Esophagus squamous epithelium (tissue), 5 donors: ENCODE data around the gene SNCAIP. TPM values are rescaled to one million over a fixed set of nuclear protein-coding genes. Genes with fewer than 3 reads are reported as not detected.

Experiments used
- DNase-seq: peaks from one replicate; lab custom pipeline; 2025; lab: John Stamatoyannopoulos, UW
- H3K27ac ChIP-seq, 4 donors: fragments of 200-600 bp; sonication (generic); one replicate each; pipeline ENCODE4 v1.5.1; 2016 to 2019; ENCODE audit warnings: mild to moderate bottlenecking in 1 of 4
- H3K27me3 ChIP-seq, 4 donors: fragments of 200-600 bp; sonication (generic); 1 replicate in 3 of 4; 2 replicates in 1 of 4; pipeline versions ENCODE4 v1.5.1 to v1.6.0; 2017 to 2021; ENCODE audit warnings: antibody characterized with exemption in 1 of 4
- H3K36me3 ChIP-seq, 3 donors: fragments of 200-600 bp; sonication (generic); one replicate each; pipeline ENCODE4 v1.5.1; 2016 to 2019
- H3K4me1 ChIP-seq, 3 donors: fragments of 200-600 bp; sonication (generic); one replicate each; pipeline ENCODE4 v1.5.1; 2017 to 2019
- H3K4me3 ChIP-seq, 4 donors: fragments of 200-600 bp; sonication (generic); 1 replicate in 3 of 4; 2 replicates in 1 of 4; pipeline ENCODE4 v1.5.1; 2016 to 2019; ENCODE audit warnings: mild to moderate bottlenecking in 2 of 4, moderate library complexity in 1 of 4
- H3K9me3 ChIP-seq, 3 donors: fragments of 200-600 bp; sonication (generic); one replicate each; pipeline ENCODE4 v1.5.1; 2016 to 2019
- POLR2A ChIP-seq, 4 donors: fragments of 450-650 bp; IDR thresholded peaks; one replicate each; pipeline ENCODE4 v1.6.1; 2017; ENCODE audit warnings: antibody characterized with exemption in 4 of 4, mild to moderate bottlenecking in 4 of 4, moderate library complexity in 3 of 4
- WGBS, 2 donors: methylation state at CpG; one replicate each; pipeline ENCODE4 v1.1.5; 2018; 5-methylcytosine and 5-hydroxymethylcytosine counted together
- intact Hi-C: fragments of 100-400 bp; cut with DNase I; formaldehyde crosslinking; loops from one replicate; pipeline ENCODE4 v1.15.0; 2022
- total RNA-seq, 4 donors: library from RNA; depleted of rRNA; stranded (reverse); fragments of >200 nt; gene quantifications; one replicate each; pipeline ENCODE4 v1.1.0, GENCODE V29; 2016
- TF ChIP-seq, protein P1 (sequence below), 6 experiments: fragments of 450-650 bp in 4 of 6; fragments of 200-600 bp in 2 of 6; sonication (generic) in 2 of 6; IDR thresholded peaks; one replicate each; pipeline ENCODE4 v1.5.1; 2016 to 2019; ENCODE audit warnings: antibody characterized with exemption in 6 of 6, mild to moderate bottlenecking in 4 of 6, moderate library complexity in 4 of 6
- donor health status: DM: yes; HTN: yes; CAD: no.

Gene SNCAIP
- total RNA-seq, 4 donors from 2014 or later: 0.48 to 3.3 (median 2.3) TPM

DNA sequence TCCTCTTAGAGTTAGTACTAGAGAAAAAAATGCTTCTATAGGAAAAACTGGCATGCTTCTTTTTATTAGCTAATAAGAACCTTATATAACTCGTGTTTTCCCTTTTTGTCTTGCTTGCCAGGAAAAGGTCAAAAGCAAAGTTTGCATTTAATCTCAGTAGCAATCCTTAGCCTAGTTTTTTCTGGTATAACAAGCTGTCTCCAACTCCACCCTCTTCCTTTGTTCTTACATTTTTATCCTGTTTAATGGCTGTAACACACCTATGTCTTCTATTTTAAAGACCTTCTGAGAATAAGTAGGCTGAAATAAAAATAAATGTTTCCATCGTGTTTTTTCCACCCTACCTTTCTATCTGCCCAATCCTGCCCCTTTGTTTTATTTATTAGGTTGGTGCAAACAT, 158.3 kb downstream of the SNCAIP start:
- TF ChIP-seq, protein P1, sequence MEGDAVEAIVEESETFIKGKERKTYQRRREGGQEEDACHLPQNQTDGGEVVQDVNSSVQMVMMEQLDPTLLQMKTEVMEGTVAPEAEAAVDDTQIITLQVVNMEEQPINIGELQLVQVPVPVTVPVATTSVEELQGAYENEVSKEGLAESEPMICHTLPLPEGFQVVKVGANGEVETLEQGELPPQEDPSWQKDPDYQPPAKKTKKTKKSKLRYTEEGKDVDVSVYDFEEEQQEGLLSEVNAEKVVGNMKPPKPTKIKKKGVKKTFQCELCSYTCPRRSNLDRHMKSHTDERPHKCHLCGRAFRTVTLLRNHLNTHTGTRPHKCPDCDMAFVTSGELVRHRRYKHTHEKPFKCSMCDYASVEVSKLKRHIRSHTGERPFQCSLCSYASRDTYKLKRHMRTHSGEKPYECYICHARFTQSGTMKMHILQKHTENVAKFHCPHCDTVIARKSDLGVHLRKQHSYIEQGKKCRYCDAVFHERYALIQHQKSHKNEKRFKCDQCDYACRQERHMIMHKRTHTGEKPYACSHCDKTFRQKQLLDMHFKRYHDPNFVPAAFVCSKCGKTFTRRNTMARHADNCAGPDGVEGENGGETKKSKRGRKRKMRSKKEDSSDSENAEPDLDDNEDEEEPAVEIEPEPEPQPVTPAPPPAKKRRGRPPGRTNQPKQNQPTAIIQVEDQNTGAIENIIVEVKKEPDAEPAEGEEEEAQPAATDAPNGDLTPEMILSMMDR (IDR thresholded peaks at IDR 0.05): no peak
- no peak for TF ChIP-seq POLR2A (IDR thresholded peaks at IDR 0.05)
- no peak for DNase-seq

DNA sequence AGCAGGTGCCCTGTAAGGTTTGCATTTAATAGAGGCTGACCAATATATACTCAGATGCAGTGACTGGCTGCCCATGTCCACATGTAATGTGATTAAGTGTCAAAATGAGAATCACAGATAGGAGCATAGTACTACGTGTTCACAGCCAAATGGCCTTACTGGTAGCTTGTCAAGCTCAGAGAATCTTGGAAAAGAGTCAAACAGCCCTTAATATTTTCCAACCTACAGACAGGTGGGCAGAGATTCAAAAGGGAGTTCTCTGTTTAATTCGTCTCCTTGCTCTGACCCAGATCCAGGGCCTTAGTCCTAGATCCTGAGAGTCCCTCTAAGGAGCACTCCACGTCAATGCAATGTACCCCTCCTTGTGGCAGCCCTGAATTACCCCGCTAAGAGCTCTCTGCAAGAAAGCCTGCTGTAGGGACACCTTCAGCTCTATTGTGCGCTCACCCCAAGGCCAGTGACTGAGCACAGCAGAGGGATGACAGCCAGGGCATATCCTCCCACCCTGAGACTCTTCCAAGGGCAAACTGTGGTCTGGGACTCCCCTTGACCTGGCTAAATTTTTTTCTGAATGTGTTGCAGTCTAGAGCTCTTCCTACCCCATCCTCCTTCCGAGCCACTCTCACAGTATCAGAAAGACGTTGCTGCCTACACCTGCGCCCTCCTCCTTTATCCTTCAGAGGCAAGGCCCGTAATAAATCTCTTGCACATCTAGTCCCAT, 159.2 kb downstream of the SNCAIP start:
- WGBS, 2 donors: 72 to 74% methylated on average over 7 to 9 of the region's 9 CpGs

More for the DNA sequence above, 158.3 kb downstream of the SNCAIP start:
- Histone ChIP-seq H3K4me3 (no peak overlapping the region), H3K36me3 (no peaks in the 10 kb centered on the region), H3K27me3 (no peaks in the 10 kb centered on the region), H3K9me3 (no peaks in the 10 kb centered on the region), H3K4me1 (peaks cover 9 to 47% (median 11%) of the 10 kb centered on the region in 3 donors), H3K27ac (peak overlapping the region in 3 of 4 donors; percentile 43 to 66 (median 54))
- intact Hi-C loops: no loop called here
- 21 to 42% methylated on average over 2 of the region's 2 CpGs for WGBS, 2 donors

DNA sequence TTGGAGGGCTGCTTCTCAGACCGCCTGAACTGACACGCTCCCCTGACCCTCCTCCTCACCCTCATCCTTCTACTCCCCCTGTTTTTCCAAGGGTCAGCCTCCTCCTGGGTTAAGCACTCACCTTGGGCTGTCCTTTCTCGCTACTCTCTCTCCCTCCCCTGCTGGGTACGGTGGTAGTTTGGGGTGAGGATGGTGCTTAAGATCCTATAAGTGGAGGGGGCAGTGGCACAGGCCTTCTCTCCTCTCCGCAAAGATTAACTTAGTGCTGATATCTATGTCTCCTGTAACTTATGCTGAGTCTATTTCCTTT, 159.7 kb downstream of the SNCAIP start:
- no peaks in the 10 kb centered on the region for H3K27me3 ChIP-seq
- WGBS, 2 donors: 95 to 98% methylated on average over 5 of the region's 5 CpGs
- H3K4me1 ChIP-seq: peaks cover 9 to 47% (median 11%) of the 10 kb centered on the region in 3 donors
- TF ChIP-seq, protein P1 (IDR thresholded peaks at IDR 0.05): no peak
- no peak for TF ChIP-seq POLR2A (IDR thresholded peaks at IDR 0.05)
- no peak overlapping the region for H3K4me3 ChIP-seq
- no peaks in the 10 kb centered on the region for H3K9me3 ChIP-seq
- no peak for DNase-seq
- intact Hi-C loops: no loop called here
- no peaks in the 10 kb centered on the region for H3K36me3 ChIP-seq
- peak overlapping the region in 3 of 4 donors; percentile 43 to 66 (median 54) for H3K27ac ChIP-seq

More for the DNA sequence above, 159.2 kb downstream of the SNCAIP start:
- Histone ChIP-seq H3K4me1 (peaks cover 9 to 47% (median 11%) of the 10 kb centered on the region in 3 donors), H3K27ac (peak overlapping the region in 3 of 4 donors; percentile 43 to 66 (median 54)), H3K36me3 (no peaks in the 10 kb centered on the region), H3K9me3 (no peaks in the 10 kb centered on the region), H3K27me3 (no peaks in the 10 kb centered on the region), H3K4me3 (no peak overlapping the region)
- TF ChIP-seq, protein P1 (IDR thresholded peaks at IDR 0.05): no peak
- TF ChIP-seq POLR2A (IDR thresholded peaks at IDR 0.05): no peak
- intact Hi-C loops: no loop called here
- DNase-seq: no peak

DNA sequence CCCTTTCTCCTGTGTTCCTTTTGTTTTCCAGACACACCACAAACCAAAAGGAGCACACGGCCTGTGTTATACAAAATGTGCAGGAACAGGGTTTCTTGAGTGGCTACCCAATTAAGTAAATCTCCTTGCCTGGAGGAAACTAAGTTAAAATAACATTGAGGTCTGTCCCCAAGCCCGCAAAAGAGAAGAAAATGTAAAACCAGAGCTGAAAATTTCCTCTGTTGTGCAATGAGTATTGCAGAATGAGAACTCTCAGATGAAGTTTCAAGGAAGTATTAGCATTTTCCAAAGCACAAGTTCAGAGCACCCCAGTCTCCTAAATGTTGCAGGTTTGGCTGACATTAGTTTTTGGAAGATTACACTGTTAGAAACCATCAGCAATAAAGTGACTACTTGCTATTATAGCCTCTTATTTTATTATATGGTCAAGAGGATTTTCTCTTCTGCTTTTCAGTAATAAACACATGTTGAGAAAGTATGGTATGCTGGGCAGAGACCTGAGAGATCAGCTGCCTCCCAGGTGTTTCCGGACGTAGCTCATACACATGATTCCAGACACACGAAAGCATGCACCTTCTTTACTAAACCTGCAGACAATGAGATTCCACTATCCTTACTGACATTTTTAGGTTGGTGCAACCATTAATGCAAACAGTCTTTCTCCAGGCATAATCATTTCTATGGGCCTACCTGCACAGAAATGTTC, 161.3 kb downstream of the SNCAIP start:
- TF ChIP-seq POLR2A (IDR thresholded peaks at IDR 0.05): no peak
- TF ChIP-seq, protein P1 (IDR thresholded peaks at IDR 0.05): no peak
- Histone ChIP-seq H3K4me1 (peaks cover 9 to 47% (median 11%) of the 10 kb centered on the region in 3 donors), H3K4me3 (no peak overlapping the region), H3K9me3 (no peaks in the 10 kb centered on the region), H3K27ac (peak overlapping the region in 1 of 4 donors; percentile 33), H3K36me3 (no peaks in the 10 kb centered on the region), H3K27me3 (no peaks in the 10 kb centered on the region)
- no peak for DNase-seq
- WGBS, 2 donors: 70 to 78% methylated on average over 5 of the region's 5 CpGs
- intact Hi-C loops: no loop called here

DNA sequence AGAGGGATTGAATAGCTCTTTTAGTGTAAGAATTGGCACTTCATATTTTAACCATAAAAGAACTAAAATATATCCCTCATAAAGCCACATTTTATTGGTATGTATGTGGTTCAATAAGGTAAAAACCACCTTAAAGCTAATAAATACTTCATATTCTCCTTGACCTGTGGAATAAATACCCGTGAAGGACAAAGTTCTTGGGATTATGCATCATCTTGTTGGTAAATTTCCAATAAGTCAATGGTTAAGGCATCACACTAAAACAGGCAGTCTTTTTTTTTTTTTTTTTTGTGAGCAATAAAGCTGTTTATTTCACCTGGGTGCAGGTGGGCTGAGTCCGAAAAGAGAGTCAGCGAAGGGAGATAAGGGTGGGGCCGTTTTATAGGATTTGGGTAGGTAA, 161.9 kb downstream of the SNCAIP start:
- intact Hi-C loops: no loop called here
- no peaks in the 10 kb centered on the region for H3K27me3 ChIP-seq
- DNase-seq: no peak
- no peak overlapping the region for H3K27ac ChIP-seq
- H3K4me3 ChIP-seq: no peak overlapping the region
- WGBS, 2 donors: 58 to 71% methylated on average over 2 to 4 of the region's 4 CpGs
- H3K9me3 ChIP-seq: no peaks in the 10 kb centered on the region
- TF ChIP-seq, protein P1 (IDR thresholded peaks at IDR 0.05): no peak
- no peak for TF ChIP-seq POLR2A (IDR thresholded peaks at IDR 0.05)
- H3K4me1 ChIP-seq: peaks cover 11 to 52% (median 11%) of the 10 kb centered on the region in 3 donors
- no peaks in the 10 kb centered on the region for H3K36me3 ChIP-seq
